CD4-positive, alpha-beta T cell (primary cell): ENCODE data around the gene SEC24D. TPM values are rescaled to one million over a fixed set of nuclear protein-coding genes. Genes with fewer than 3 reads are reported as not detected.

Experiments used
- ATAC-seq: fragments of 200-7000 bp; cut with Tn5 transposase; one replicate; pipeline ENCODE4 v1.10.0; 2022; ENCODE audit warnings: mild to moderate bottlenecking; ENCODE audit not compliant: poor library complexity
- CTCF ChIA-PET: fragments of 350-600 bp; sonication (Branson Sonifier 250); formaldehyde crosslinking; loops from one replicate; lab custom pipeline; 2021; ENCODE audit warnings: antibody characterized with exemption, inconsistent platforms; lab: Charles Lee
- POLR2A ChIA-PET: fragments of 350-600 bp; sonication (Branson Sonifier 250); formaldehyde crosslinking; loops from one replicate; lab custom pipeline; 2021; ENCODE audit warnings: antibody characterized with exemption, inconsistent platforms; lab: Charles Lee
- DNase-seq, 14 experiments: peaks; one replicate each; pipeline ENCODE4 v3.0.0-alpha.2; 2013 to 2020; ENCODE audit warnings: mixed read lengths in 2 of 14
- H3K27ac ChIP-seq, 2 donors: one replicate each; pipeline versions ENCODE4 v1.5.1 to v1.7.0; 2013; ENCODE audit warnings: low read length in 2 of 2, low read depth in 1 of 2, mild to moderate bottlenecking in 1 of 2
- H3K27me3 ChIP-seq, 2 experiments: 1 replicate in 1 of 2; 2 replicates in 1 of 2; pipeline versions ENCODE4 v1.6.1 to v1.7.0; 2013; ENCODE audit warnings: low read length in 2 of 2, control low read depth in 1 of 2, mild to moderate bottlenecking in 1 of 2, moderate library complexity in 1 of 2; ENCODE audit not compliant: insufficient read depth in 2 of 2, control insufficient read depth in 1 of 2
- H3K36me3 ChIP-seq: one replicate; pipeline ENCODE4 v1.6.1; 2013; ENCODE audit warnings: low read length, control low read depth; ENCODE audit not compliant: insufficient read depth
- H3K4me1 ChIP-seq: one replicate; pipeline ENCODE4 v1.6.1; 2013; ENCODE audit warnings: low read length, control low read depth; ENCODE audit not compliant: insufficient read depth
- H3K4me3 ChIP-seq: one replicate; pipeline ENCODE4 v1.5.1; 2013; ENCODE audit warnings: mild to moderate bottlenecking, low read length, moderate library complexity
- H3K9me3 ChIP-seq, 2 experiments: 1 replicate in 1 of 2; 2 replicates in 1 of 2; pipeline versions ENCODE4 v1.6.1 to v1.7.0; 2013; ENCODE audit warnings: low read length in 2 of 2, mild to moderate bottlenecking in 2 of 2, control low read depth in 1 of 2, moderate library complexity in 1 of 2; ENCODE audit not compliant: control insufficient read depth in 1 of 2, insufficient read depth in 1 of 2
- H3K27ac Mint-ChIP-seq: one replicate; pipeline ENCODE4 v1.8.0; 2020; ENCODE audit warnings: mixed read lengths
- H3K27me3 Mint-ChIP-seq: one replicate; pipeline ENCODE4 v1.8.0; 2021; ENCODE audit warnings: mixed read lengths
- H3K36me3 Mint-ChIP-seq: one replicate; pipeline ENCODE4 v1.8.0; 2021; ENCODE audit warnings: low read depth, mixed read lengths
- H3K4me1 Mint-ChIP-seq: one replicate; pipeline ENCODE4 v1.8.0; 2021; ENCODE audit warnings: low read depth, mixed read lengths
- H3K4me3 Mint-ChIP-seq: one replicate; pipeline ENCODE4 v1.8.0; 2020; ENCODE audit warnings: mild to moderate bottlenecking, mixed read lengths
- H3K9me3 Mint-ChIP-seq: one replicate; pipeline ENCODE4 v1.8.0; 2020; ENCODE audit warnings: mixed read lengths
- CTCF ChIP-seq: fragments of 200-600 bp; IDR thresholded peaks from one replicate; pipeline ENCODE4 v1.8.0; 2022; ENCODE audit warnings: antibody characterized with exemption, mild to moderate bottlenecking
- intact Hi-C, 2 experiments: fragments of 100-400 bp; cut with DNase I in 1 of 2; cut with micrococcal nuclease in 1 of 2; formaldehyde crosslinking; loops; one replicate each; pipeline versions ENCODE4 v1.15.1 to v1.9.0; 2023 to 2025; cut with DNase I, micrococcal nuclease
- total RNA-seq, 174 experiments: library from RNA in 2 of 174; stranded (reverse) in 2 of 174; gene quantifications; one replicate each; pipeline ENCODE4 v1.2.3 and lab custom pipeline; 2021 to 2026

The SEC24D gene
- total RNA-seq, 2 experiments from 2014 or later: 13.9 to 14.8 TPM

- no peak for TF ChIP-seq CTCF
- H3K4me3 ChIP-seq: no peak overlapping the region
- Mint-ChIP-seq H3K27me3 (no peaks in the 10 kb centered on the region), H3K27ac (no peak overlapping the region), H3K4me1 (no peaks in the 10 kb centered on the region), H3K9me3 (no peaks in the 10 kb centered on the region), H3K4me3 (no peak overlapping the region), H3K36me3 (peaks cover 88% of the 10 kb centered on the region)
- ChIA-PET POLR2A (no interaction called here), CTCF (no interaction called here)
- intact Hi-C loops: no loop called here
- no peaks in the 10 kb centered on the region for H3K9me3 ChIP-seq
- ATAC-seq: no peak
- no peak overlapping the region for H3K27ac ChIP-seq
- H3K4me1 ChIP-seq: no peaks in the 10 kb centered on the region
- no peak for DNase-seq
- peaks cover 89% of the 10 kb centered on the region for H3K36me3 ChIP-seq
- H3K27me3 ChIP-seq: no peaks in the 10 kb centered on the region
Observed at GRCh38 chr4:118811832-118812231, 24.1 kb downstream of the SEC24D start.

- no peaks in the 10 kb centered on the region for H3K9me3 ChIP-seq
Observed at GRCh38 chr4:118810991-118811764, 24.7 kb downstream of the SEC24D start.

GRCh38 chr4:118807659-118808058 lies 28.3 kb downstream of the SEC24D start:
- Histone ChIP-seq H3K4me1 (no peaks in the 10 kb centered on the region), H3K9me3 (no peaks in the 10 kb centered on the region), H3K36me3 (peaks cover 71% of the 10 kb centered on the region), H3K27me3 (no peaks in the 10 kb centered on the region), H3K27ac (no peak overlapping the region), H3K4me3 (no peak overlapping the region)
- Mint-ChIP-seq H3K4me3 (no peak overlapping the region), H3K4me1 (no peaks in the 10 kb centered on the region), H3K9me3 (no peaks in the 10 kb centered on the region), H3K27me3 (no peaks in the 10 kb centered on the region), H3K27ac (no peak overlapping the region), H3K36me3 (peaks cover 81% of the 10 kb centered on the region)
- ATAC-seq (no peak), DNase-seq (no peak)
- ChIA-PET POLR2A (no interaction called here), CTCF (no interaction called here)
- no peak for TF ChIP-seq CTCF
- intact Hi-C loops: no loop called here

More at GRCh38 chr4:118810991-118811764, 24.7 kb downstream of the SEC24D start:
- H3K27me3 Mint-ChIP-seq: no peaks in the 10 kb centered on the region
- H3K4me3 ChIP-seq: no peak overlapping the region
- no peaks in the 10 kb centered on the region for H3K4me1 Mint-ChIP-seq
- ChIA-PET CTCF (no interaction called here), POLR2A (no interaction called here)
- H3K36me3 ChIP-seq: peaks cover 89% of the 10 kb centered on the region
- no peaks in the 10 kb centered on the region for H3K9me3 Mint-ChIP-seq
- intact Hi-C loops: no loop called here
- H3K4me3 Mint-ChIP-seq: no peak overlapping the region
- H3K27ac Mint-ChIP-seq: no peak overlapping the region
- ATAC-seq: no peak
- no peaks in the 10 kb centered on the region for H3K27me3 ChIP-seq
- TF ChIP-seq CTCF: no peak
- H3K4me1 ChIP-seq: no peaks in the 10 kb centered on the region
- H3K36me3 Mint-ChIP-seq: peaks cover 82% of the 10 kb centered on the region
- no peak for DNase-seq
- H3K27ac ChIP-seq: no peak overlapping the region
